Pancreas (tissue), 10 donors: ENCODE results near the gene ESRRB. TPM values are rescaled to one million over a fixed set of nuclear protein-coding genes. Genes with fewer than 3 reads are reported as not detected.

Source experiments
- ATAC-seq, 4 donors: fragments of 200-7000 bp; cut with Tn5 transposase; one replicate each; pipeline versions ENCODE4 v1.8.0 to v1.9.1; 2020; ENCODE audit warnings: mild to moderate bottlenecking in 4 of 4, moderate library complexity in 4 of 4
- DNase-seq, 6 donors: peaks; one replicate each; pipeline ENCODE4 v3.0.0-alpha.2; 2020
- FAIRE-seq: peaks from 2 replicates; lab custom pipeline; 2012; peaks lifted over from hg19 to GRCh38; lab: Jason Lieb, UNC
- H3K27ac ChIP-seq, 4 donors: fragments of 200-600 bp; sonication (generic); 1 replicate in 3 of 4; 2 replicates in 1 of 4; pipeline versions ENCODE4 v1.5.0 to v1.8.0; 2020
- H3K27me3 ChIP-seq, 4 donors: fragments of 200-600 bp; one replicate each; pipeline ENCODE4 v1.8.0; 2021
- H3K36me3 ChIP-seq, 3 donors: fragments of 200-600 bp; sonication (generic) in 1 of 3; one replicate each; pipeline versions ENCODE4 v1.5.0 to v1.8.0; 2020 to 2021
- H3K4me1 ChIP-seq, 3 donors: fragments of 200-600 bp; one replicate each; pipeline ENCODE4 v1.8.0; 2021
- H3K4me3 ChIP-seq, 4 donors: fragments of 200-600 bp; sonication (generic) in 2 of 4; one replicate each; pipeline versions ENCODE4 v1.5.0 to v1.8.0; 2020 to 2021
- H3K9me3 ChIP-seq, 4 donors: fragments of 200-600 bp; one replicate each; pipeline ENCODE4 v1.8.0; 2021
- WGBS, 2 donors: extraction: QIAGEN DNeasy Blood & Tissue Kit; methylation state at CpG; one replicate each; pipeline ENCODE4 v1.1.7; 2013; 5-methylcytosine and 5-hydroxymethylcytosine counted together
- intact Hi-C, 3 donors: fragments of 100-400 bp; cut with DNase I; formaldehyde crosslinking; loops; one replicate each; pipeline versions ENCODE4 v1.11.1 to v1.14.2; 2022
- polyA plus RNA-seq, 2 donors: library from polyadenylated mRNA; stranded (reverse); fragments of 200-250 nt; gene quantifications; one replicate each; pipeline ENCODE4 v1.2.3, GENCODE V29; 2013
- total RNA-seq, 6 donors: library from RNA; stranded (reverse); fragmentation: NEBNext Ultra II Directional in 4 of 6; extraction: Animal tissue kit (Norgen Biotek cat#: 25700) in 4 of 6; gene quantifications; one replicate each; pipeline versions ENCODE4 v1.2.1 to v1.2.4, GENCODE V29; 2021 to 2023
- TF ChIP-seq, protein P1 (sequence below), 4 donors: fragments of 200-600 bp; sonication (generic) in 3 of 4; IDR thresholded peaks; one replicate each; pipeline versions ENCODE4 v1.5.0 to v1.8.0; 2021; ENCODE audit warnings: antibody characterized with exemption in 4 of 4
- donor health status: healthy with polysubstance abuse.
- donor health status: DM: no; HTN: no; CAD: no; lungs with moderate emphysema.
- donor health status: DM: no; HTN: no; CAD: no.
- donor health status: control.
- donor health status: control.
- donor health status: Bipolar disorder and iron deficiency.
- donor health status: DM: yes; HTN: yes; CAD: no.
- donor health status: DM: no; HTN: no; CAD: no.
- donor health status: DM: no; HTN: no; CAD: no.
- donor health status: DM: yes; HTN: yes; CAD: no.

Gene ESRRB
- total and polyA plus RNA-seq, 8 donors: 0.14 to 0.85 (median 0.50) TPM; not detected in 2

GRCh38 chr14:76467711-76468155, 91.8 kb downstream of the ESRRB start:
- WGBS, 2 donors: 81 to 84% methylated on average over 8 of the region's 8 CpGs
- Histone ChIP-seq H3K27ac (no peak overlapping the region), H3K9me3 (no peaks in the 10 kb centered on the region), H3K4me3 (no peak overlapping the region), H3K27me3 (no peaks in the 10 kb centered on the region), H3K4me1 (no peaks in the 10 kb centered on the region), H3K36me3 (no peaks in the 10 kb centered on the region)
- TF ChIP-seq, protein P1, sequence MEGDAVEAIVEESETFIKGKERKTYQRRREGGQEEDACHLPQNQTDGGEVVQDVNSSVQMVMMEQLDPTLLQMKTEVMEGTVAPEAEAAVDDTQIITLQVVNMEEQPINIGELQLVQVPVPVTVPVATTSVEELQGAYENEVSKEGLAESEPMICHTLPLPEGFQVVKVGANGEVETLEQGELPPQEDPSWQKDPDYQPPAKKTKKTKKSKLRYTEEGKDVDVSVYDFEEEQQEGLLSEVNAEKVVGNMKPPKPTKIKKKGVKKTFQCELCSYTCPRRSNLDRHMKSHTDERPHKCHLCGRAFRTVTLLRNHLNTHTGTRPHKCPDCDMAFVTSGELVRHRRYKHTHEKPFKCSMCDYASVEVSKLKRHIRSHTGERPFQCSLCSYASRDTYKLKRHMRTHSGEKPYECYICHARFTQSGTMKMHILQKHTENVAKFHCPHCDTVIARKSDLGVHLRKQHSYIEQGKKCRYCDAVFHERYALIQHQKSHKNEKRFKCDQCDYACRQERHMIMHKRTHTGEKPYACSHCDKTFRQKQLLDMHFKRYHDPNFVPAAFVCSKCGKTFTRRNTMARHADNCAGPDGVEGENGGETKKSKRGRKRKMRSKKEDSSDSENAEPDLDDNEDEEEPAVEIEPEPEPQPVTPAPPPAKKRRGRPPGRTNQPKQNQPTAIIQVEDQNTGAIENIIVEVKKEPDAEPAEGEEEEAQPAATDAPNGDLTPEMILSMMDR (IDR thresholded peaks at IDR 0.05): no peak
- ATAC-seq (no peak), DNase-seq (no peak), FAIRE-seq (no peak)
- intact Hi-C loops: no loop called here

DNA sequence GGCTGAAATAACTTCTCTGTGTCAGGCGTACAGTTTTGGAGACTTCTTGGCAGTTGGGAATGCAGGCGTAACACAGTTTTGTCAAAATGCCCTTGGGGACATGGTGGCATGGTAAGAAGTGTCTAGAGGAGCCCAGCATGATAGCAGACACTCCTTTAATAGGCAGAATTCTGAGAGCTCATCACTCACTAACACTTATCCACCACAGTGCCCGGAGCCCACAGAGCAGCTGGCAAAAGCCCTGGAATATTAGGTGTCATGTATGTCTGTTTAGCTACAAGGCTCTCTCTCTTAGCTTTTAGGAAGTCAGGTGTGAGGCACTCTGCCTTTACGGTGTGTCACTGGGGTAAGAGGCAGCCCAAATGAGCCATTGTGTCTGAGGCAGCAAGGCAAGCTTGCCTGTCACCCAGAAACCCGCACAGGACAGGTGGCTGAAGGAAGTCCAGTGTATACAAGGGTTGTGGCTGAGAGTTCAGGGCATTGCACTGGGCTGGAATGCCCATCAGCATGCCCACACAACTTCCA, 96.3 kb downstream of the ESRRB start:
- no peaks in the 10 kb centered on the region for H3K36me3 ChIP-seq
- intact Hi-C loops: no loop called here
- no peaks in the 10 kb centered on the region for H3K9me3 ChIP-seq
- no peak for DNase-seq
- no peak overlapping the region for H3K27ac ChIP-seq
- TF ChIP-seq, protein P1 (IDR thresholded peaks at IDR 0.05): no peak
- WGBS, 2 donors: 85 to 94% methylated on average over 5 of the region's 5 CpGs
- H3K4me3 ChIP-seq: no peak overlapping the region
- FAIRE-seq: no peak
- H3K4me1 ChIP-seq: no peaks in the 10 kb centered on the region
- ATAC-seq: no peak
- no peaks in the 10 kb centered on the region for H3K27me3 ChIP-seq

DNA sequence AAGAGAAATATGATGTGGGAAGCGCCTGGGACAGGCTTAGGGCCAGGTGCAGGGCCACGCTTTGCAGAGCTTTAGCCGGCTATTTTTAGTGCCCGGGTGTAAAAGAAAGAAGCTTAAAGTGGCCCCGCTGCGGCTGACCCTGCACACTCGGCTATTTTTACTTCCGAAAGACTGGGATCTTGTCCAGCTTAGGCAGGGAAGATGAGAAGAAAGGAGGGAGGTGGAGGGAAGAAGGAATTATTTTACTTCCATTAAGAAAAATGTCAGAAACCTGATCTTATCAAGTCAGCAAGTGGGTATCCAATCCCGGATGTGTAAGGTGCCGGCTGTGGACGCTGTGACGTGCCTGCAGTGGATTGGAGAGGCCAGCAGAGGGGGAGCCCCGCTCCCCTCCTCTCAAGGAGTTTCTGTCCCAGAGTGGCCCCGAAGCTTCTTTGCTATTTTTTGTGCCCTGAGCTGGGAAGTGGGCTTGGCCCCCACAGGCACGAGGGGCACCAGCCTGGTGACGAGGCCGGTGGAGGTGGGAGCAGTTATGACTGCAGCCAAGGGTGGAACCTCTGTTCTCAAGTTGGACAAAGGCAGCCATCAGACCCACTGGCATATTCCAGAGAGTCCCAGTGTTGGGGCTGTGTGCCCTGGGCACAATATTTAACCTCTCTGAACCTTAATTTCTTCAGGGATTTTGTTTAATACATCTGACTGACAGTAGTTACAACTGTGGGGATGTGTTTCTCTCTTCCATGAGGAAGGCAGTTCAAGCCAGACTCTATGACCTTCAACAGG, 97.7 kb downstream of the ESRRB start:
- Histone ChIP-seq H3K4me1 (no peaks in the 10 kb centered on the region), H3K27ac (no peak overlapping the region), H3K9me3 (no peaks in the 10 kb centered on the region), H3K27me3 (no peaks in the 10 kb centered on the region), H3K36me3 (no peaks in the 10 kb centered on the region), H3K4me3 (no peak overlapping the region)
- ATAC-seq (peak in 1 of 4 donors; percentile 37), FAIRE-seq (no peak), DNase-seq (no peak)
- intact Hi-C loops: no loop called here
- TF ChIP-seq, protein P1 (IDR thresholded peaks at IDR 0.05): no peak
- 49 to 54% methylated on average over 17 of the region's 17 CpGs for WGBS, 2 donors

DNA sequence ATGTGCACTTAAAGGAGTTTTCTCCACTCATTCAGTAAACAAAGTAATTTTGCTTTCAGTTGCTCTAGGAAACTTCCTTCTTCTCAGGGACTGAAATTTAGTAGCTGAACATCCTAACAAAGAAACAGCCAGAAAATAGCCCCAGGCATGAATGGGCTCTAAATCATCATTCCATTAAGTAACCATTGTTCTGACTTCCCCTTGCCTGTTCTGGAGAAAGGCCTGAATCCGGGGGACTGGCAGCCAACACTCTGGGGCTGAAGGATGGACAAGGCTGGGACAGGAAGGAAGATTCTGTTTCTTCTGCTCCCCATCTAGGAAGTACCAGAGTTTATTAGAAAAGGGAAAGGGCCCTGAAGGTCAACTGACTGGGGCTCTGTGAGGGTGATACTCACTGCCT, 104.5 kb downstream of the ESRRB start:
- Histone ChIP-seq H3K4me3 (no peak overlapping the region), H3K9me3 (no peaks in the 10 kb centered on the region), H3K36me3 (no peaks in the 10 kb centered on the region), H3K27ac (no peak overlapping the region), H3K27me3 (no peaks in the 10 kb centered on the region), H3K4me1 (no peaks in the 10 kb centered on the region)
- FAIRE-seq: no peak
- WGBS, 2 donors: 54 to 62% methylated on average over 1 of the region's 1 CpG
- intact Hi-C loops: no loop called here
- TF ChIP-seq, protein P1 (IDR thresholded peaks at IDR 0.05): no peak
- no peak for DNase-seq
- ATAC-seq: no peak

DNA sequence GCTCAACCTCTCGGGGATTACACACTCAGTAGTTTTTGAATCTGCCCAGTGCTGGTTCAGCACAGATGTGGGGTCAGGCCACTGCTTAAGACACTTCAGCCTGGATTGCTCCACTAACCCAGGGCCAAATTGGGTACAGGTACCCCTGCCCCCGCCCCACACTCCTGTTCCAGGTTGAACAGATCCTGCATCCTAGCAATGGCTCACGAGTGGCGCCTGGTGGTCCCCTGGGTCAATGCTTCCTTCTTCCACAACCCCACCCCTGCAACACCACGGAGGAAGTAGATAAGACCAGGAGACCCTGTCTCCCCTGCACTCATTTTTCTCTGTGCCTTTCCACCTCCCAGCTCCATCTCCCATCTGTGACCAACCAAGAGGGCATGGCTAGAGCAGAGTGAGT, 108.4 kb downstream of the ESRRB start:
- DNase-seq: no peak
- H3K27me3 ChIP-seq: no peaks in the 10 kb centered on the region
- H3K4me3 ChIP-seq: no peak overlapping the region
- no peak for FAIRE-seq
- no peaks in the 10 kb centered on the region for H3K9me3 ChIP-seq
- intact Hi-C loops: no loop called here
- no peak overlapping the region for H3K27ac ChIP-seq
- H3K36me3 ChIP-seq: no peaks in the 10 kb centered on the region
- WGBS, 2 donors: 77 to 91% methylated on average over 5 of the region's 5 CpGs
- H3K4me1 ChIP-seq: no peaks in the 10 kb centered on the region
- TF ChIP-seq, protein P1 (IDR thresholded peaks at IDR 0.05): no peak
- no peak for ATAC-seq
